NCI-H446 treated with DMSO at 0.1 percent for 48 hours (cell line): ENCODE measurements around the gene CLDN3.
"Not testable (repeated sequence)": the region's sequence is repeated elsewhere in the genome, so short reads cannot be mapped to it uniquely, and the experiment has no call there.

Experiments
- DNase-seq: peaks from one replicate; lab custom pipeline; 2025; lab: John Stamatoyannopoulos, UW

Gene CLDN3

GRCh38 chr7:73770002-73770859, at the start of gene CLDN3:
Gene CLDN3, minus strand, starts transcription at chr7:73770270. Its CDS starts 221 bp downstream, at chr7:73770049.
- no peak for DNase-seq

- DNase-seq: no peak
Observed at GRCh38 chr7:73817121-73817520, 47.1 kb upstream of the CLDN3 start.

GRCh38 chr7:73815436-73815835, 45.4 kb upstream of the CLDN3 start:
- no peak for DNase-seq

GRCh38 chr7:73812996-73813395, 42.9 kb upstream of the CLDN3 start:
- no peak for DNase-seq

- no peak for DNase-seq
Observed at GRCh38 chr7:73811760-73812168, 41.7 kb upstream of the CLDN3 start.

- DNase-seq: no peak
Observed at GRCh38 chr7:73810998-73811360, 40.9 kb upstream of the CLDN3 start.

GRCh38 chr7:73809467-73809951, 39.4 kb upstream of the CLDN3 start:
- no peak for DNase-seq

GRCh38 chr7:73802459-73802858, 32.4 kb upstream of the CLDN3 start:
- DNase-seq: no peak

- DNase-seq: no peak
Observed at GRCh38 chr7:73801577-73801976, 31.5 kb upstream of the CLDN3 start.

- DNase-seq: no peak
Observed at GRCh38 chr7:73799282-73800141, 29.4 kb upstream of the CLDN3 start.

GRCh38 chr7:73797176-73797575, 27.1 kb upstream of the CLDN3 start:
- DNase-seq: not testable (repeated sequence)

- DNase-seq: not testable (repeated sequence)
Observed at GRCh38 chr7:73796656-73797055, 26.6 kb upstream of the CLDN3 start.

- DNase-seq: not testable (repeated sequence)
Observed at GRCh38 chr7:73795188-73795587, 25.1 kb upstream of the CLDN3 start.

GRCh38 chr7:73791170-73791690, 21.2 kb upstream of the CLDN3 start:
- DNase-seq: not testable (repeated sequence)

- no peak for DNase-seq
Observed at GRCh38 chr7:73789051-73789450, 19.0 kb upstream of the CLDN3 start.

- not testable (repeated sequence) for DNase-seq
Observed at GRCh38 chr7:73787786-73788048, 17.6 kb upstream of the CLDN3 start.

- no peak for DNase-seq
Observed at GRCh38 chr7:73786588-73786987, 16.5 kb upstream of the CLDN3 start.

GRCh38 chr7:73779517-73779916, 9.4 kb upstream of the CLDN3 start:
- no peak for DNase-seq

- DNase-seq: no peak
Observed at GRCh38 chr7:73778801-73779389, 8.8 kb upstream of the CLDN3 start.

- DNase-seq: no peak
Observed at GRCh38 chr7:73774923-73775322, 4.9 kb upstream of the CLDN3 start.

- DNase-seq: no peak
Observed at GRCh38 chr7:73773700-73774517, 3.8 kb upstream of the CLDN3 start.
